T-helper 1 cell treated with Interleukin-12 subunit alpha and Interleukin-12 subunit beta and Interleukin-4 antibody, amounts not matched to agents 30 μg/mL and 1 μg/mL, for 36 hours (primary cell): ENCODE data around the gene TBC1D12.

Source experiments
- H3K27ac Mint-ChIP-seq: one replicate; pipeline ENCODE4 v1.8.0; 2021; ENCODE audit warnings: mild to moderate bottlenecking, mixed read lengths
- H3K27me3 Mint-ChIP-seq: one replicate; pipeline ENCODE4 v1.8.0; 2021; ENCODE audit warnings: low read depth, mixed read lengths
- H3K36me3 Mint-ChIP-seq: one replicate; pipeline ENCODE4 v1.8.0; 2021; ENCODE audit warnings: low read depth, mixed read lengths
- H3K4me1 Mint-ChIP-seq: one replicate; pipeline ENCODE4 v1.8.0; 2021; ENCODE audit warnings: low read depth, mixed read lengths
- H3K4me3 Mint-ChIP-seq: one replicate; pipeline ENCODE4 v1.8.0; 2021; ENCODE audit warnings: mild to moderate bottlenecking, moderate library complexity, mixed read lengths
- H3K9me3 Mint-ChIP-seq: one replicate; pipeline ENCODE4 v1.8.0; 2021; ENCODE audit warnings: mixed read lengths

TBC1D12 gene

GRCh38 chr10:94451883-94452519, 49.7 kb downstream of the TBC1D12 start:
- H3K9me3 Mint-ChIP-seq, result no peaks in the 10 kb centered on the region
- H3K27ac Mint-ChIP-seq, result no peak overlapping the region
- H3K4me1 Mint-ChIP-seq, result no peaks in the 10 kb centered on the region
- no peak overlapping the region for H3K4me3 Mint-ChIP-seq
- no peaks in the 10 kb centered on the region for H3K36me3 Mint-ChIP-seq
- peaks cover 3% of the 10 kb centered on the region for H3K27me3 Mint-ChIP-seq

- no peak overlapping the region for H3K4me3 Mint-ChIP-seq
- H3K9me3 Mint-ChIP-seq, result peaks cover 4% of the 10 kb centered on the region
- H3K27me3 Mint-ChIP-seq, result peaks cover 3% of the 10 kb centered on the region
- no peaks in the 10 kb centered on the region for H3K36me3 Mint-ChIP-seq
- H3K4me1 Mint-ChIP-seq, result no peaks in the 10 kb centered on the region
- H3K27ac Mint-ChIP-seq, result no peak overlapping the region
These were observed 54.6 kb downstream of the TBC1D12 start for GRCh38 chr10:94456942-94457341.

- H3K9me3 Mint-ChIP-seq, result peaks cover 4% of the 10 kb centered on the region
- H3K27me3 Mint-ChIP-seq, result no peaks in the 10 kb centered on the region
- no peaks in the 10 kb centered on the region for H3K36me3 Mint-ChIP-seq
- no peak overlapping the region for H3K4me3 Mint-ChIP-seq
- H3K4me1 Mint-ChIP-seq, result no peaks in the 10 kb centered on the region
- no peak overlapping the region for H3K27ac Mint-ChIP-seq
These were observed 57.0 kb downstream of the TBC1D12 start for GRCh38 chr10:94459385-94459784.

GRCh38 chr10:94461503-94461902, 59.2 kb downstream of the TBC1D12 start:
- Mint-ChIP-seq H3K4me3 (no peak overlapping the region), H3K9me3 (peaks cover 4% of the 10 kb centered on the region), H3K27me3 (no peaks in the 10 kb centered on the region), H3K4me1 (no peaks in the 10 kb centered on the region), H3K36me3 (no peaks in the 10 kb centered on the region), H3K27ac (no peak overlapping the region)

GRCh38 chr10:94462130-94462529, 59.8 kb downstream of the TBC1D12 start:
- H3K27me3 Mint-ChIP-seq, result no peaks in the 10 kb centered on the region
- peaks cover 4% of the 10 kb centered on the region for H3K9me3 Mint-ChIP-seq
- H3K36me3 Mint-ChIP-seq, result no peaks in the 10 kb centered on the region
- H3K4me1 Mint-ChIP-seq, result no peaks in the 10 kb centered on the region
- no peak overlapping the region for H3K27ac Mint-ChIP-seq
- H3K4me3 Mint-ChIP-seq, result no peak overlapping the region

GRCh38 chr10:94465684-94466083, 63.3 kb downstream of the TBC1D12 start:
- H3K27me3 Mint-ChIP-seq, result peaks cover 3% of the 10 kb centered on the region
- no peaks in the 10 kb centered on the region for H3K4me1 Mint-ChIP-seq

DNA sequence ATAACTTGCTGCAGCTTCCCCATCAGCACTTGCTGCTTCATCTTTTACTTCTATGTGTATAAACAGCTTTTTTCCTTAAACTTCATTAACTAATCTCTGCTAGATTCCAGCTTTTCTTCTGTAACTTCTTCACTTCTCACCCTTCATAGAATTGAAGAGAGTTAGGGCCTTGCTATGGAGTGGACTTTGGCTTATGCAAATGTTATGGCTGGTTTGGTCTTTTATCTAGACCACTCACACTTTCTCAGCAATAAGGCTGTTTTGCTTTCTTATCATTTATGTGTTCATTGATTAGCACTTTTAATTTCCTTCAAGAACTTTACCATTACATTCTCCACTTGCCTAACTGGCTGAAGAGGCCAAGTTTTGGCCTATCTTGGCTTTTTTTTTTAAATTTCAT, 79.1 kb downstream of the TBC1D12 start:
- Mint-ChIP-seq H3K27ac (no peak overlapping the region), H3K9me3 (no peaks in the 10 kb centered on the region), H3K36me3 (no peaks in the 10 kb centered on the region), H3K27me3 (no peaks in the 10 kb centered on the region), H3K4me3 (no peak overlapping the region), H3K4me1 (no peaks in the 10 kb centered on the region)

More at GRCh38 chr10:94465684-94466083, 63.3 kb downstream of the TBC1D12 start:
- Mint-ChIP-seq H3K4me3 (no peak overlapping the region), H3K36me3 (no peaks in the 10 kb centered on the region), H3K27ac (no peak overlapping the region), H3K9me3 (no peaks in the 10 kb centered on the region)

GRCh38 chr10:94483970-94484369, 81.6 kb downstream of the TBC1D12 start:
- Mint-ChIP-seq H3K4me1 (no peaks in the 10 kb centered on the region), H3K9me3 (no peaks in the 10 kb centered on the region), H3K36me3 (no peaks in the 10 kb centered on the region), H3K27me3 (no peaks in the 10 kb centered on the region), H3K4me3 (no peak overlapping the region), H3K27ac (no peak overlapping the region)

DNA sequence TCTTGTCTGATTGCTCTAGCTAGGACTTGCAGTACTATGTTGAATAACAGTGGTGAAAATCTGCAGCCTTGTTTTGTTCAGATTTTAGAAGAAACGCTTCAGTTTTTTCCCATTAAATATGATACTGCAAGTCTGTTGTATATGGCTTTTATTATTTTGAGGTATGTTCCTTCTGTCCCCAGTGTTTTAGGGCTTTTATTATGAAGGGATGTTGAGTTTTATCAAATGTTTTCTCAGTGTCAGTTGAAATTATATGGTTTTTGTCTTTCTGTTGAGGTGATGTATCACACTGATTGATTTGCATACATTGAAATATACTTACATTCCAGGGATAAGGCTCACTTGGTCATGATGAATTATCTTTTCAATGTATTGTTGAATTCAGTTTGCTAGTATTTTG, 82.8 kb downstream of the TBC1D12 start:
- Mint-ChIP-seq H3K36me3 (no peaks in the 10 kb centered on the region), H3K4me3 (no peak overlapping the region), H3K9me3 (no peaks in the 10 kb centered on the region), H3K27me3 (no peaks in the 10 kb centered on the region), H3K4me1 (no peaks in the 10 kb centered on the region), H3K27ac (no peak overlapping the region)

DNA sequence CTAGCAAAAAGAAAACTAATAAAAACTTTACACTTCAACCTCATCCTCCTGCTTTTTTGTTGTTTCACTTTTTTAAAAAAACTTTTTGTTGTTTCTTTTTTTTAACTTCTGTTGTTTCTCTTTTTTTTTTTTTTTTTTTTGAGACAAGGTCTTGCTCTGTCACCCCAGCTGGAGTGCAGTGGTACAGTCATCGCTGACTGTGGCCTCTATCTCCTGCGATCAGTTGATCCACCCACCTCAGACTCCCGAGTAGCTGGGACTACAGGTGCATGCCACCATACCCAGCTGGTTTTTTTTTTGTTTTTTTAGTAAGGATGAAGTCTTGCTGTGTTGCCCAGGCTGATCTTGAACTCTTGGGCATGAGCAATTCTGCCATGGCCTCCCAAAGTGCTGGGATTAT, 85.2 kb downstream of the TBC1D12 start:
- Mint-ChIP-seq H3K4me1 (no peaks in the 10 kb centered on the region), H3K36me3 (no peaks in the 10 kb centered on the region), H3K27me3 (no peaks in the 10 kb centered on the region), H3K9me3 (no peaks in the 10 kb centered on the region), H3K27ac (no peak overlapping the region), H3K4me3 (no peak overlapping the region)

DNA sequence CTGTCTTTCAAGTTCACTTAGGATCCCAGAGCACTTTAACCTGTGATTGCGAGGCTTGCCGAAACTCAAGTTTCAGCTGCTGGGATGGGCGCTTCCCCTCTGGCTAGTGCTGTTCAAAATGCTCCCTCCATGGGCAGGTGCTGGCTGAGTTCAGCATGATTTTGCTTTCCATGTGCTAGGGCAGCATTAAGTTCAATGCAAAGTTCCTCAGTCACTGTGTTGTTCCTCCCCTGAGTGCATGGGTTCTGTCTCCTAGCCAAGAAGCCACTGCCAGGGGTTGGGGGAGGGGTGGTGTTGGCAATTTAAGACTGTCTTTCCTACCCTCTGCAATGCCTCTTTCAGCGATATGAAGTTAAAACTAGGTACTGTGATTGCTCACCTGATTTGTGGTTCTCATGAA, 86.8 kb downstream of the TBC1D12 start:
- Mint-ChIP-seq H3K27ac (no peak overlapping the region), H3K27me3 (no peaks in the 10 kb centered on the region), H3K4me3 (no peak overlapping the region), H3K9me3 (no peaks in the 10 kb centered on the region), H3K4me1 (no peaks in the 10 kb centered on the region), H3K36me3 (no peaks in the 10 kb centered on the region)

GRCh38 chr10:94489976-94490788, 87.8 kb downstream of the TBC1D12 start:
- Mint-ChIP-seq H3K4me3 (no peak overlapping the region), H3K27ac (no peak overlapping the region), H3K4me1 (no peaks in the 10 kb centered on the region), H3K9me3 (no peaks in the 10 kb centered on the region), H3K36me3 (no peaks in the 10 kb centered on the region), H3K27me3 (no peaks in the 10 kb centered on the region)

DNA sequence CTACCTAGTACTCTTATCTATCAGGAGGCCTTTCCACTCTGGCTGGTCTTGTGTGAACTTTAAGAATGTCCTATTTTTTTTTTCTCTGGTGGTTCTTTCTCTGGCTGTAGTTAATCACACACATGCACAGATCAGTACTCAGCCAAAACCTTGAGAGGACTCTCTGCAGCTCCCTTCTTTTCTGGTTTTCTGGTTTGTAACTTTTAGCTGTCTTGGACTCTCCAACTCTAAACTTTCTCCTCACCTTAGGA, 88.4 kb downstream of the TBC1D12 start:
- no peaks in the 10 kb centered on the region for H3K9me3 Mint-ChIP-seq
- no peak overlapping the region for H3K4me3 Mint-ChIP-seq
- no peaks in the 10 kb centered on the region for H3K36me3 Mint-ChIP-seq
- H3K27ac Mint-ChIP-seq, result no peak overlapping the region
- no peaks in the 10 kb centered on the region for H3K4me1 Mint-ChIP-seq
- H3K27me3 Mint-ChIP-seq, result no peaks in the 10 kb centered on the region

GRCh38 chr10:94493463-94493862, 91.1 kb downstream of the TBC1D12 start:
- H3K36me3 Mint-ChIP-seq, result no peaks in the 10 kb centered on the region
- no peak overlapping the region for H3K27ac Mint-ChIP-seq
- H3K4me1 Mint-ChIP-seq, result no peaks in the 10 kb centered on the region
- H3K9me3 Mint-ChIP-seq, result no peaks in the 10 kb centered on the region
- H3K27me3 Mint-ChIP-seq, result no peaks in the 10 kb centered on the region
- no peak overlapping the region for H3K4me3 Mint-ChIP-seq

DNA sequence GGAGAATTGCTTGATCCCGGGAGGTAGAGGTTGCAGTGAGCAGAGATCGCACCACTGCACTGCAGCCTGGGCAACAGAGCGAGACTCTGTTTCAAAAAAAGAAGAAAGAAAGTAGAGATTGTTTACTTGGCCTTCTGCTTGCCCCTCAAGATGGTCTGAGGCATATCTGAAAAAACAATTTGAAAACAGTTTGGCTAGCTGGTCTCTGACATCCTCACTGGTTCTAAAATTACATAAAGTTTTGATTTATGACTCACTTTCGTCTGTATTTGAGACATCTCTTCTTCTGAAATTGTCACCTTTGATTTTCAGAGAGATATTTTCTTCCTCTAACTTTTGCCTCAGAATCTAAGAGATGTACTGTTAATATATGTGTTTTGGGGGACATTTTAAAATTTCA, 93.7 kb downstream of the TBC1D12 start:
- no peaks in the 10 kb centered on the region for H3K27me3 Mint-ChIP-seq
- no peaks in the 10 kb centered on the region for H3K4me1 Mint-ChIP-seq
- no peaks in the 10 kb centered on the region for H3K36me3 Mint-ChIP-seq
- H3K4me3 Mint-ChIP-seq, result no peak overlapping the region
- H3K27ac Mint-ChIP-seq, result no peak overlapping the region
- H3K9me3 Mint-ChIP-seq, result no peaks in the 10 kb centered on the region
